ENCODE results near the gene GPC5.

The GPC5 gene

GRCh38 chr13:92232871-92233270, 834.5 kb downstream of the GPC5 start:
- no peaks in the 10 kb centered on the region for H3K27me3 ChIP-seq (ENCODE audit: insufficient read depth, low read depth)
- no peak overlapping the region for H3K27ac ChIP-seq
- H3K9ac ChIP-seq = no peak overlapping the region
- no peaks in the 10 kb centered on the region for H3K36me3 ChIP-seq (ENCODE audit: insufficient read depth)
- H2AFZ ChIP-seq (ENCODE audit: low read depth) = no peak overlapping the region
- TF ChIP-seq, protein P1, sequence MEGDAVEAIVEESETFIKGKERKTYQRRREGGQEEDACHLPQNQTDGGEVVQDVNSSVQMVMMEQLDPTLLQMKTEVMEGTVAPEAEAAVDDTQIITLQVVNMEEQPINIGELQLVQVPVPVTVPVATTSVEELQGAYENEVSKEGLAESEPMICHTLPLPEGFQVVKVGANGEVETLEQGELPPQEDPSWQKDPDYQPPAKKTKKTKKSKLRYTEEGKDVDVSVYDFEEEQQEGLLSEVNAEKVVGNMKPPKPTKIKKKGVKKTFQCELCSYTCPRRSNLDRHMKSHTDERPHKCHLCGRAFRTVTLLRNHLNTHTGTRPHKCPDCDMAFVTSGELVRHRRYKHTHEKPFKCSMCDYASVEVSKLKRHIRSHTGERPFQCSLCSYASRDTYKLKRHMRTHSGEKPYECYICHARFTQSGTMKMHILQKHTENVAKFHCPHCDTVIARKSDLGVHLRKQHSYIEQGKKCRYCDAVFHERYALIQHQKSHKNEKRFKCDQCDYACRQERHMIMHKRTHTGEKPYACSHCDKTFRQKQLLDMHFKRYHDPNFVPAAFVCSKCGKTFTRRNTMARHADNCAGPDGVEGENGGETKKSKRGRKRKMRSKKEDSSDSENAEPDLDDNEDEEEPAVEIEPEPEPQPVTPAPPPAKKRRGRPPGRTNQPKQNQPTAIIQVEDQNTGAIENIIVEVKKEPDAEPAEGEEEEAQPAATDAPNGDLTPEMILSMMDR (conservative IDR thresholded peaks at IDR 0.05; ENCODE audit: low read depth, low read length) = no peak
- H3K4me3 ChIP-seq (IDR thresholded peaks at IDR 0.05; ENCODE audit: insufficient read depth, low read depth, low read length) = no peak overlapping the region
- no peak overlapping the region for H3K4me2 ChIP-seq
- no peaks in the 10 kb centered on the region for H4K20me1 ChIP-seq (ENCODE audit: insufficient read depth)
- H3K79me2 ChIP-seq (ENCODE audit: insufficient read depth, low read depth) = no peaks in the 10 kb centered on the region
- H3K4me1 ChIP-seq (ENCODE audit: low read depth, poor library complexity, severe bottlenecking) = no peaks in the 10 kb centered on the region

GRCh38 chr13:92251671-92252210, 853.3 kb downstream of the GPC5 start:
- no peak overlapping the region for H3K4me3 ChIP-seq (IDR thresholded peaks at IDR 0.05; ENCODE audit: insufficient read depth, low read depth, low read length)
- H4K20me1 ChIP-seq (ENCODE audit: insufficient read depth) = no peaks in the 10 kb centered on the region
- TF ChIP-seq, protein P1 (conservative IDR thresholded peaks at IDR 0.05; ENCODE audit: low read depth, low read length) = no peak
- no peaks in the 10 kb centered on the region for H3K36me3 ChIP-seq (ENCODE audit: insufficient read depth)
- H3K27ac ChIP-seq = no peak overlapping the region
- H3K27me3 ChIP-seq (ENCODE audit: insufficient read depth, low read depth) = no peaks in the 10 kb centered on the region
- H3K4me2 ChIP-seq = no peak overlapping the region
- H3K4me1 ChIP-seq (ENCODE audit: low read depth, poor library complexity, severe bottlenecking) = no peaks in the 10 kb centered on the region
- no peaks in the 10 kb centered on the region for H3K79me2 ChIP-seq (ENCODE audit: insufficient read depth, low read depth)
- H2AFZ ChIP-seq (ENCODE audit: low read depth) = no peak overlapping the region
- no peak overlapping the region for H3K9ac ChIP-seq

DNA sequence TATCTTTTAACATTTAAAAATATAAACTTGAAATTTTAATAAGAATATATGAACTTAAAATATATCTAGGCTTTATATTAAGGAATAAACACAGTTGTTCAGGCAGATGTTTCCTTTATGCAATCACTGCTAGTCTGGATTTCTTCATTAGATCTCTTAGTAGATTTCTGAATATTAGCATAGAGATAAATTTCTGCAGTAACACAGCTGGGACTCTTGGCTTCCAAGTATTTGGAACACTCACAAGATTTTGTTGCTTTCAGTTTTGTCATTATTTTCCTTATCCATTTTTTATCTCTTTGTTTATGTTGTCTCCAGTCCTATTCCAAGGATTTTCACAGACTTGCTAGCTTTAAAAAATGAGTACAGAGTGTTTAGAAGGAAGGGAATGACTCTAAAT, 857.1 kb downstream of the GPC5 start:
- no peaks in the 10 kb centered on the region for H3K79me2 ChIP-seq (ENCODE audit: insufficient read depth, low read depth)
- H3K27me3 ChIP-seq (ENCODE audit: insufficient read depth, low read depth) = no peaks in the 10 kb centered on the region
- no peak overlapping the region for H3K4me2 ChIP-seq
- no peaks in the 10 kb centered on the region for H4K20me1 ChIP-seq (ENCODE audit: insufficient read depth)
- H3K9ac ChIP-seq = no peak overlapping the region
- H3K4me1 ChIP-seq (ENCODE audit: low read depth, poor library complexity, severe bottlenecking) = no peaks in the 10 kb centered on the region
- TF ChIP-seq, protein P1 (conservative IDR thresholded peaks at IDR 0.05; ENCODE audit: low read depth, low read length) = no peak
- no peak overlapping the region for H2AFZ ChIP-seq (ENCODE audit: low read depth)
- H3K27ac ChIP-seq = no peak overlapping the region
- H3K4me3 ChIP-seq (IDR thresholded peaks at IDR 0.05; ENCODE audit: insufficient read depth, low read depth, low read length) = no peak overlapping the region
- H3K36me3 ChIP-seq (ENCODE audit: insufficient read depth) = no peaks in the 10 kb centered on the region

DNA sequence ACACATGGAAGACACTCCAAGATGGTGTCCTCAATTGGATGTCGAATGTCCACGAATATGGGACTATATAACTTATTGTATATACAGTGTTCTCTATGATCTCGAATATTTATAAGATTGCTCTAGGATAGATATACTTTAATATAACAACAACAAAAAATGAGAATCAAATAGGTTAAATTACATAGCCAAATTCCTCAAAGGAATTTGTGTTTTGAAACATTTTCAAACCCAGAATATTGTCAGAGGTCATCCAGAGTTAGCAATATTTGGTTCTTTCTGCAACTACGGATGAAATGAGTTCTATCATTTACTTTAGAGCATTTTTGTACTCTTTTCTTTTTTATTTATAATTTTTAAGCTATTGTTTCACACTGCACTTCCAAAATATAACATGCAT, 857.8 kb downstream of the GPC5 start:
- no peak overlapping the region for H3K4me2 ChIP-seq
- H3K79me2 ChIP-seq (ENCODE audit: insufficient read depth, low read depth) = no peaks in the 10 kb centered on the region
- TF ChIP-seq, protein P1 (conservative IDR thresholded peaks at IDR 0.05; ENCODE audit: low read depth, low read length) = no peak
- H3K4me3 ChIP-seq (IDR thresholded peaks at IDR 0.05; ENCODE audit: insufficient read depth, low read depth, low read length) = no peak overlapping the region
- no peak overlapping the region for H3K27ac ChIP-seq
- no peaks in the 10 kb centered on the region for H3K27me3 ChIP-seq (ENCODE audit: insufficient read depth, low read depth)
- H3K9ac ChIP-seq = no peak overlapping the region
- no peak overlapping the region for H2AFZ ChIP-seq (ENCODE audit: low read depth)
- H4K20me1 ChIP-seq (ENCODE audit: insufficient read depth) = no peaks in the 10 kb centered on the region
- H3K4me1 ChIP-seq (ENCODE audit: low read depth, poor library complexity, severe bottlenecking) = no peaks in the 10 kb centered on the region
- H3K36me3 ChIP-seq (ENCODE audit: insufficient read depth) = no peaks in the 10 kb centered on the region
